Smooth muscle cell (in vitro differentiated cells): ENCODE data around the gene POU3F1. TPM values are rescaled to one million over a fixed set of nuclear protein-coding genes. Genes with fewer than 3 reads are reported as not detected.
A peak's percentile ranks its signal among the peaks of the same experiment; 100 is the strongest.

Source experiments
- DNase-seq: peaks from one replicate; lab custom pipeline; 2025; ENCODE audit not compliant: unreplicated experiment; lab: John Stamatoyannopoulos, UW
- H2AFZ ChIP-seq: fragments of 200-600 bp; sonication (generic); 2 replicates; pipeline ENCODE4 v1.6.0; 2016; ENCODE audit warnings: antibody characterized with exemption, low read depth, mild to moderate bottlenecking
- H3F3A ChIP-seq: fragments of 200-600 bp; sonication (generic); 2 replicates; pipeline ENCODE4 v1.6.0; 2017; ENCODE audit warnings: antibody characterized with exemption, low read depth
- H3K27ac ChIP-seq: fragments of 200-600 bp; sonication (generic); 2 replicates; pipeline ENCODE4 v1.5.1; 2016; ENCODE audit warnings: low read depth, mild to moderate bottlenecking
- H3K27me3 ChIP-seq: fragments of 200-600 bp; sonication (generic); 2 replicates; pipeline ENCODE4 v1.6.1; 2016; ENCODE audit warnings: low read depth, mild to moderate bottlenecking
- H3K36me3 ChIP-seq: fragments of 200-600 bp; sonication (generic); 2 replicates; pipeline ENCODE4 v1.5.1; 2016; ENCODE audit warnings: low read depth
- H3K4me1 ChIP-seq: fragments of 200-600 bp; sonication (generic); 2 replicates; pipeline ENCODE4 v1.5.1; 2016; ENCODE audit warnings: low read depth
- H3K4me2 ChIP-seq: fragments of 200-600 bp; sonication (generic); 2 replicates; pipeline ENCODE4 v1.6.0; 2016; ENCODE audit warnings: mild to moderate bottlenecking
- H3K4me3 ChIP-seq: fragments of 200-600 bp; sonication (generic); 2 replicates; pipeline ENCODE4 v1.5.1; 2016; ENCODE audit warnings: mild to moderate bottlenecking
- H3K79me2 ChIP-seq: fragments of 200-600 bp; sonication (generic); 2 replicates; pipeline ENCODE4 v1.6.0; 2016; ENCODE audit warnings: low read depth, mild to moderate bottlenecking
- H3K9ac ChIP-seq: fragments of 200-600 bp; sonication (generic); 2 replicates; pipeline ENCODE4 v1.6.0; 2016; ENCODE audit warnings: low read depth
- H3K9me3 ChIP-seq: fragments of 200-600 bp; sonication (generic); replicated peaks from 2 replicates; pipeline ENCODE4 v1.5.1; 2016; ENCODE audit warnings: low read depth
- H4K20me1 ChIP-seq: fragments of 200-600 bp; sonication (generic); 2 replicates; pipeline ENCODE4 v1.6.0; 2016; ENCODE audit warnings: low read depth
- CTCF ChIP-seq: fragments of 200-600 bp; sonication (generic); IDR thresholded peaks from 2 replicates; pipeline ENCODE4 v1.5.1; 2017; ENCODE audit warnings: borderline replicate concordance, mild to moderate bottlenecking, antibody characterized with exemption; ENCODE audit not compliant: insufficient read depth, poor library complexity, severe bottlenecking
- WGBS: methylation state at CpG from one replicate; pipeline ENCODE4 v1.1.7; 2016; ENCODE audit warnings: low lambda C conversion rate; 5-methylcytosine and 5-hydroxymethylcytosine counted together
- polyA plus RNA-seq: library from polyadenylated mRNA; unstranded; fragments of >200 nt; fragmentation: Nextera tagmentation; extraction: Ambion mirVana; gene quantifications from 2 replicates; pipeline ENCODE4 v1.2.1, GENCODE V29; 2016
- total RNA-seq: library from RNA; depleted of rRNA; stranded (reverse); fragments of >200 nt; gene quantifications from 2 replicates; pipeline ENCODE4 v1.2.3, GENCODE V29; 2014

The POU3F1 gene
- total and polyA plus RNA-seq, 2 experiments from 2014 or later, result 0.55 TPM; not detected in 1

GRCh38 chr1:38045401-38046332 is 926 bp downstream of the POU3F1 start:
- Histone ChIP-seq H3K9ac (no peak overlapping the region), H3K36me3 (no peaks in the 10 kb centered on the region), H3K27ac (no peak overlapping the region), H3F3A (no peaks in the 10 kb centered on the region), H3K9me3 (no peaks in the 10 kb centered on the region), H3K79me2 (no peaks in the 10 kb centered on the region), H3K4me1 (peaks cover 32% of the 10 kb centered on the region), H2AFZ (no peak overlapping the region), H4K20me1 (peaks cover 3% of the 10 kb centered on the region), H3K27me3 (peaks cover 64% of the 10 kb centered on the region), H3K4me2 (peak overlapping the region; percentile 90), H3K4me3 (peak overlapping the region; percentile 8)
- no peak for TF ChIP-seq CTCF
- 3% methylated on average over 61 of the region's 115 CpGs for whole genome bisulfite sequencing
- no peak for DNase-seq

- H3K79me2 ChIP-seq, result no peaks in the 10 kb centered on the region
- H3K36me3 ChIP-seq, result no peaks in the 10 kb centered on the region
- peak overlapping the region; percentile 53 for H3K4me3 ChIP-seq
- H3K27me3 ChIP-seq, result peaks cover 62% of the 10 kb centered on the region
- no peaks in the 10 kb centered on the region for H3F3A ChIP-seq
- no peak for TF ChIP-seq CTCF
- H3K4me2 ChIP-seq, result peak overlapping the region; percentile 90
- no peak overlapping the region for H2AFZ ChIP-seq
- peaks cover 3% of the 10 kb centered on the region for H4K20me1 ChIP-seq
- no peak overlapping the region for H3K9ac ChIP-seq
- H3K4me1 ChIP-seq, result peaks cover 29% of the 10 kb centered on the region
- WGBS, result 4% methylated on average over 59 of the region's 70 CpGs
- H3K27ac ChIP-seq, result no peak overlapping the region
- DNase-seq, result no peak
- H3K9me3 ChIP-seq, result no peaks in the 10 kb centered on the region
These were observed 2.1 kb downstream of the POU3F1 start for GRCh38 chr1:38044221-38045215.

DNA sequence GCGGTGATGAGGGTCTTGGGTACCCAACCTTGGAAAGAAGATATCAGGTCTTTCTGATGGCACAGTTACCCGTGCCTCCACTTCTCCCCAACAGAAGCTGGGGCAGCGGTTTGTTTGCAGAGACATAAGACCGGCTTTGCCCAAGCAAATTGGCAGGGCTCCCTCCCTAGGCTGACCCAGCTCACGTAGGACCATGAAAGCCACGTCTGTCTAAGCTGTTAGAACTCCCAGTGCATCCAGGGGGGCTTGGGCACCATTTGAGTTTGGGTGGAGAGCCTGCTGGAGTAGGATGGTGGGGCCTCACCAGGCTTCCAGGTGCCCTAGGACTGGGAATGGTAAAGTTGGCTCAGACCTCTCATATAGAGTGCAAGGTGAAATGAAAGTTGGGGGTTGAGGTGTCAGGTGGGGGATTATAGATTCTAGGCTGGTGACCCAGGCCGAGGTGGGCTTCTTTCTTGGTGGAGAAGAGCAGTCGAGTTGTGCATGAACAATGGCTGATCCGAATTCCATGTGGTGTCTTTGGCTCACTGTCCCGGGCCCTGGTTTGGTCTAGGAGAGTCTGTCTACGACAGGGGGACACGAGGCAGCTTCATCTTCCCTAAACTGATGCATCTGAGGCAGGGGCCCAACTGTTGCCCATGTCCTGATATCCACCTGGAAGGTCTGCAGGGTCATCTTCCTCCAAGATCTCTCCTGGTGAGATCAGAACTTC is 3.4 kb downstream of the POU3F1 start:
- Histone ChIP-seq H2AFZ (no peak overlapping the region), H3K4me1 (peaks cover 28% of the 10 kb centered on the region), H3K9ac (no peak overlapping the region), H3K9me3 (no peaks in the 10 kb centered on the region), H3F3A (no peaks in the 10 kb centered on the region), H3K36me3 (no peaks in the 10 kb centered on the region), H3K4me3 (no peak overlapping the region), H3K4me2 (no peak overlapping the region), H3K79me2 (no peaks in the 10 kb centered on the region), H4K20me1 (peaks cover 3% of the 10 kb centered on the region), H3K27me3 (peaks cover 48% of the 10 kb centered on the region), H3K27ac (no peak overlapping the region)
- TF ChIP-seq CTCF, result no peak
- WGBS, result 92% methylated on average over 12 of the region's 12 CpGs
- DNase-seq, result no peak
